Sigmoid colon (tissue), 7 donors: Measurements from ENCODE around the gene GPR15LG. TPM values are rescaled to one million over a fixed set of nuclear protein-coding genes. Genes with fewer than 3 reads are reported as not detected.

Experiments
- DNase-seq: peaks from one replicate; pipeline ENCODE4 v3.0.0-alpha.2; 2019
- H3K27ac ChIP-seq, 4 donors: fragments of 200-600 bp; sonication (generic); one replicate each; pipeline ENCODE4 v1.5.1; 2016 to 2019; ENCODE audit warnings: mild to moderate bottlenecking in 1 of 4
- H3K27me3 ChIP-seq, 3 donors: fragments of 200-600 bp; sonication (generic); one replicate each; pipeline ENCODE4 v1.5.1; 2019; ENCODE audit warnings: mild to moderate bottlenecking in 1 of 3
- H3K36me3 ChIP-seq, 4 donors: fragments of 200-600 bp; sonication (generic); one replicate each; pipeline ENCODE4 v1.5.1; 2016 to 2019
- H3K4me1 ChIP-seq, 4 donors: fragments of 200-600 bp; sonication (generic); one replicate each; pipeline ENCODE4 v1.5.1; 2017 to 2019
- H3K4me3 ChIP-seq, 4 donors: fragments of 200-600 bp; sonication (generic); one replicate each; pipeline ENCODE4 v1.5.1; 2017 to 2019; ENCODE audit warnings: mild to moderate bottlenecking in 2 of 4, moderate library complexity in 1 of 4
- H3K9me3 ChIP-seq, 4 donors: fragments of 200-600 bp in 3 of 4; sonication (generic) in 3 of 4; one replicate each; pipeline versions ENCODE4 v1.5.1 to v1.6.1; 2013 to 2019
- CTCF ChIP-seq, 4 experiments: fragments of 450-650 bp in 3 of 4; fragments of 200-600 bp in 1 of 4; IDR thresholded peaks; one replicate each; pipeline ENCODE4 v1.5.1; 2016 to 2019; ENCODE audit warnings: antibody characterized with exemption in 4 of 4, mild to moderate bottlenecking in 3 of 4, moderate library complexity in 2 of 4
- EP300 ChIP-seq, 4 donors: sonication (generic); formaldehyde crosslinking; IDR thresholded peaks; one replicate each; pipeline ENCODE4 v1.6.1; 2017; ENCODE audit warnings: antibody characterized with exemption in 4 of 4
- POLR2A ChIP-seq, 2 donors: fragments of 450-650 bp; IDR thresholded peaks; one replicate each; pipeline ENCODE4 v1.6.1; 2016; ENCODE audit warnings: antibody characterized with exemption in 2 of 2, mild to moderate bottlenecking in 2 of 2, moderate library complexity in 2 of 2
- POLR2AphosphoS5 ChIP-seq, 4 donors: sonication (generic); formaldehyde crosslinking; IDR thresholded peaks; one replicate each; pipeline ENCODE4 v1.6.1; 2017; ENCODE audit warnings: antibody characterized with exemption in 4 of 4
- WGBS, 2 donors: extraction: QIAGEN DNeasy Blood & Tissue Kit; methylation state at CpG; one replicate each; pipeline ENCODE4 v1.1.7; 2013; 5-methylcytosine and 5-hydroxymethylcytosine counted together
- intact Hi-C: fragments of 100-400 bp; cut with DNase I; formaldehyde crosslinking; loops from one replicate; pipeline ENCODE4 v1.15.1; 2023
- polyA plus RNA-seq, 3 donors: library from polyadenylated mRNA; stranded (reverse); fragments of 200-250 nt; gene quantifications; one replicate each; pipeline ENCODE4 v1.2.3, GENCODE V29; 2013
- total RNA-seq, 4 donors: library from RNA; depleted of rRNA; stranded (reverse); fragments of >200 nt; gene quantifications; one replicate each; pipeline ENCODE4 v1.1.0, GENCODE V29; 2016
- donor health status: healthy with polysubstance abuse.
- donor health status: Bipolar disorder and iron deficiency.
- donor health status: healthy.

GPR15LG gene
- total and polyA plus RNA-seq, 7 donors: 293 to 652 (median 324) TPM; not detected in 4

GRCh38 chr10:84226616-84227015, 53.0 kb downstream of the GPR15LG start:
- H3K4me1 ChIP-seq: no peaks in the 10 kb centered on the region
- H3K27me3 ChIP-seq: peaks cover 0 to 5% (median 0%) of the 10 kb centered on the region in 3 donors
- H3K27ac ChIP-seq: no peak overlapping the region
- TF ChIP-seq POLR2A (IDR thresholded peaks at IDR 0.05) (no peak), CTCF (IDR thresholded peaks at IDR 0.05) (no peak), EP300 (IDR thresholded peaks at IDR 0.05) (no peak), POLR2AphosphoS5 (IDR thresholded peaks at IDR 0.05) (no peak)
- intact Hi-C loops: no loop called here
- no peaks in the 10 kb centered on the region for H3K9me3 ChIP-seq
- no peak for DNase-seq
- 83 to 88% methylated on average over 3 of the region's 3 CpGs for WGBS, 2 donors
- H3K36me3 ChIP-seq: no peaks in the 10 kb centered on the region
- H3K4me3 ChIP-seq: no peak overlapping the region

GRCh38 chr10:84227810-84228209, 54.2 kb downstream of the GPR15LG start:
- no peaks in the 10 kb centered on the region for H3K9me3 ChIP-seq
- TF ChIP-seq POLR2AphosphoS5 (IDR thresholded peaks at IDR 0.05) (no peak), POLR2A (IDR thresholded peaks at IDR 0.05) (no peak), CTCF (IDR thresholded peaks at IDR 0.05) (no peak), EP300 (IDR thresholded peaks at IDR 0.05) (no peak)
- intact Hi-C loops: no loop called here
- no peak for DNase-seq
- H3K4me3 ChIP-seq: no peak overlapping the region
- no peaks in the 10 kb centered on the region for H3K4me1 ChIP-seq
- no peaks in the 10 kb centered on the region for H3K36me3 ChIP-seq
- no peak overlapping the region for H3K27ac ChIP-seq
- 79 to 90% methylated on average over 4 of the region's 4 CpGs for WGBS, 2 donors
- no peaks in the 10 kb centered on the region for H3K27me3 ChIP-seq

GRCh38 chr10:84230359-84230758, 56.8 kb downstream of the GPR15LG start:
- peak; percentile 72 for DNase-seq
- WGBS, 2 donors: 84 to 91% methylated on average over 1 of the region's 1 CpG
- no peak overlapping the region for H3K4me3 ChIP-seq
- intact Hi-C loops: no loop called here
- H3K4me1 ChIP-seq: no peaks in the 10 kb centered on the region
- H3K27ac ChIP-seq: no peak overlapping the region
- no peaks in the 10 kb centered on the region for H3K9me3 ChIP-seq
- no peaks in the 10 kb centered on the region for H3K27me3 ChIP-seq
- no peaks in the 10 kb centered on the region for H3K36me3 ChIP-seq
- TF ChIP-seq CTCF (IDR thresholded peaks at IDR 0.05) (no peak), POLR2AphosphoS5 (IDR thresholded peaks at IDR 0.05) (no peak), EP300 (IDR thresholded peaks at IDR 0.05) (no peak), POLR2A (IDR thresholded peaks at IDR 0.05) (no peak)

- DNase-seq: no peak
- peaks cover 0 to 12% (median 4%) of the 10 kb centered on the region in 3 donors for H3K27me3 ChIP-seq
- TF ChIP-seq POLR2AphosphoS5 (IDR thresholded peaks at IDR 0.05) (no peak), POLR2A (IDR thresholded peaks at IDR 0.05) (no peak), EP300 (IDR thresholded peaks at IDR 0.05) (no peak), CTCF (IDR thresholded peaks at IDR 0.05) (no peak)
- no peak overlapping the region for H3K4me3 ChIP-seq
- H3K4me1 ChIP-seq: no peaks in the 10 kb centered on the region
- no peak overlapping the region for H3K27ac ChIP-seq
- WGBS, 2 donors: 88 to 89% methylated on average over 10 of the region's 10 CpGs
- intact Hi-C loops: no loop called here
- H3K9me3 ChIP-seq: no peaks in the 10 kb centered on the region
- no peaks in the 10 kb centered on the region for H3K36me3 ChIP-seq
These were observed 58.8 kb downstream of the GPR15LG start for GRCh38 chr10:84232376-84232775.

- intact Hi-C loops: no loop called here
- H3K27me3 ChIP-seq: peaks cover 0 to 20% (median 6%) of the 10 kb centered on the region in 3 donors
- TF ChIP-seq POLR2A (IDR thresholded peaks at IDR 0.05): no peak
- TF ChIP-seq EP300 (IDR thresholded peaks at IDR 0.05): no peak
- no peaks in the 10 kb centered on the region for H3K36me3 ChIP-seq
- WGBS, 2 donors: 88 to 90% methylated on average over 4 of the region's 4 CpGs
- no peak for DNase-seq
- H3K4me1 ChIP-seq: no peaks in the 10 kb centered on the region
- H3K27ac ChIP-seq: no peak overlapping the region
- H3K9me3 ChIP-seq: no peaks in the 10 kb centered on the region
- H3K4me3 ChIP-seq: no peak overlapping the region
These were observed 60.3 kb downstream of the GPR15LG start for GRCh38 chr10:84233940-84234339.
